Erythroblast (primary cell): ENCODE measurements around the gene SLC39A2.

Experiments used
- GATA1 ChIP-seq: IDR thresholded peaks from 2 replicates; pipeline ENCODE4 v1.6.1; 2011; ENCODE audit warnings: low read depth, mild to moderate bottlenecking, control low read depth, low read length, moderate library complexity
- POLR2A ChIP-seq: IDR thresholded peaks from 2 replicates; pipeline ENCODE4 v1.6.1; 2011; ENCODE audit warnings: mild to moderate bottlenecking, low read length

GRCh38 chr14:20999591-20999990, 498 bp downstream of the SLC39A2 start:
- TF ChIP-seq POLR2A: no peak
- TF ChIP-seq GATA1: no peak
